ENCODE data around the gene ROGDI. TPM values are rescaled to one million over a fixed set of nuclear protein-coding genes. Genes with fewer than 3 reads are reported as not detected.
"Not testable (repeated sequence)": the region's sequence is repeated elsewhere in the genome, so short reads cannot be mapped to it uniquely, and the experiment has no call there.

Gene ROGDI
- total and polyA plus RNA-seq, 4 donors = 42.3 to 134 (median 89.7) TPM

DNA sequence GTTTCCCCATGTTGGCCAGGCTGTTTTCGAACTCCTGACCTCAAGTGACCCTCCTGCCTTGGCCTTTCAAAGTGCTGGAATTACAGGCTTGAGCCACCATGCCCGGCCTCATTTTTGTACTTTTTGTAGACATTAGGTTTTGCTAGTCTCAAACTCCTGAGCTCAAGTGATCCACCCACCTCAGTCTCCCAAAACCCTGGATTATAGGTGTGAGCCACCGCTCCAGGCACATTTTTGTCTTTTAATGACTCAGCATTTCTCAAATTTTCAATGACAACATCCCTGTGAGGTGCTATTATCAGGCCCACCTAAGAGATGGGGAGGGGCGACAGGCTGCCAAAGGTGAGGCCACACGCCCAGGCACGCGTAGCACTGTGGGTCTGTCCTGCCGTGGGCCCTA, 15.4 kb downstream of the ROGDI start:
- Histone ChIP-seq H3K27ac (ENCODE audit: low read depth, low read length) (no peak overlapping the region), H3K4me3 (ENCODE audit: low read depth, low read length) (no peak overlapping the region), H3K27me3 (ENCODE audit: control insufficient read depth, insufficient read depth, low read length) (no peaks in the 10 kb centered on the region), H3K9me3 (ENCODE audit: control insufficient read depth, insufficient read depth, low read length) (no peaks in the 10 kb centered on the region), H3K4me1 (ENCODE audit: control insufficient read depth, insufficient read depth, low read length) (no peaks in the 10 kb centered on the region), H3K36me3 (ENCODE audit: control insufficient read depth, insufficient read depth, low read length) (no peaks in the 10 kb centered on the region)
- 95% methylated on average over 3 of the region's 8 CpGs for WGBS (ENCODE audit: insufficient coverage)
- DNase-seq (ENCODE audit: low read depth in 4 of 6, low spot score in 6 of 6) = no peak

DNA sequence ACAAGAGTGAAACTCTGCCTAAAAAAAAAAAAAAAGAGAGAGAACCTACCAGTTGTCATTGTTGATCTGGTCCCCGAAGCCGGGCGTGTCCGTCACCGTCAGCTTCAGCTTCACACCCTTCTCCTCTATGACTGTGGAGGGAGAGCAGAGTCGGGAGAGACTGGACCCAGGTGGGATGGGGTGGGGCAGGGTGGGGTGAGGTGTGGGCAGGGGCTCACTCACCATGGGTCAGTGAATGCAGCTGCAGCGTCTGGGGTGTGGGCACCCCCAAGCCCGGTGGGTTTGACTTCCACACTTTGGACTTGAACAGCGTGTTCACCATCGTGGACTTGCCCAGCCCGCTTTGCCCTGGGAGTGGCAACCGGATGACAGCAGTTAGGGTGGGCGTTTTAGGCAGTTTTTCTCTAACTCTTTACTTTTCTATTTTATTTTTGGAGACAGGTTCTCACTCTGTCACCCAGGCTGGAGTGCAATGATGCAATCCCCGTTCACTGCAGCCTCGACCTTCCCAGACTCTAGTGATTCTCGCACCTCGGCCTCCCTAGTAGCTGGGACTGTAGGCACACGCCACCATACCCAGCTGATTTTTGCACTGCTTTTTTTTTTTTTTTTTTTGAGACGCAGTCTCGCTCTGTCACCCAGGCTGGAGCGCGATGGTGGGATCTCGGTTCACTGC, 16.5 kb downstream of the ROGDI start:
- H3K27me3 ChIP-seq (ENCODE audit: control insufficient read depth, insufficient read depth, low read length) = no peaks in the 10 kb centered on the region
- H3K27ac ChIP-seq (ENCODE audit: low read depth, low read length) = no peak overlapping the region
- H3K4me3 ChIP-seq (ENCODE audit: low read depth, low read length) = no peak overlapping the region
- H3K4me1 ChIP-seq (ENCODE audit: control insufficient read depth, insufficient read depth, low read length) = no peaks in the 10 kb centered on the region
- 94% methylated on average over 11 of the region's 23 CpGs for WGBS (ENCODE audit: insufficient coverage)
- DNase-seq (ENCODE audit: low read depth in 4 of 6, low spot score in 6 of 6) = no peak
- no peaks in the 10 kb centered on the region for H3K36me3 ChIP-seq (ENCODE audit: control insufficient read depth, insufficient read depth, low read length)
- H3K9me3 ChIP-seq (ENCODE audit: control insufficient read depth, insufficient read depth, low read length) = no peaks in the 10 kb centered on the region

- not testable (repeated sequence) for H3K27ac ChIP-seq (ENCODE audit: low read depth, low read length); H3K36me3 ChIP-seq (ENCODE audit: control insufficient read depth, insufficient read depth, low read length); H3K9me3 ChIP-seq (ENCODE audit: control insufficient read depth, insufficient read depth, low read length); DNase-seq (ENCODE audit: low read depth in 4 of 6, low spot score in 6 of 6); H3K4me1 ChIP-seq (ENCODE audit: control insufficient read depth, insufficient read depth, low read length); H3K27me3 ChIP-seq (ENCODE audit: control insufficient read depth, insufficient read depth, low read length); H3K4me3 ChIP-seq (ENCODE audit: low read depth, low read length)
- 90% methylated on average over 7 of the region's 14 CpGs for WGBS (ENCODE audit: insufficient coverage)
These were observed 17.9 kb downstream of the ROGDI start for GRCh38 chr16:4784444-4784987.

- H3K27me3 ChIP-seq (ENCODE audit: control insufficient read depth, insufficient read depth, low read length) = no peaks in the 10 kb centered on the region
- no peaks in the 10 kb centered on the region for H3K36me3 ChIP-seq (ENCODE audit: control insufficient read depth, insufficient read depth, low read length)
- WGBS (ENCODE audit: insufficient coverage) = 70% methylated on average over 13 of the region's 16 CpGs
- no peaks in the 10 kb centered on the region for H3K4me1 ChIP-seq (ENCODE audit: control insufficient read depth, insufficient read depth, low read length)
- no peaks in the 10 kb centered on the region for H3K9me3 ChIP-seq (ENCODE audit: control insufficient read depth, insufficient read depth, low read length)
- no peak overlapping the region for H3K4me3 ChIP-seq (ENCODE audit: low read depth, low read length)
- H3K27ac ChIP-seq (ENCODE audit: low read depth, low read length) = no peak overlapping the region
- DNase-seq (ENCODE audit: low read depth in 4 of 6, low spot score in 6 of 6) = no peak
These were observed 18.5 kb downstream of the ROGDI start for GRCh38 chr16:4783951-4784336.

GRCh38 chr16:4783251-4783950, 19.0 kb downstream of the ROGDI start:
- no peak for DNase-seq (ENCODE audit: low read depth in 4 of 6, low spot score in 6 of 6)
- Histone ChIP-seq H3K4me3 (ENCODE audit: low read depth, low read length) (no peak overlapping the region), H3K9me3 (ENCODE audit: control insufficient read depth, insufficient read depth, low read length) (no peaks in the 10 kb centered on the region), H3K4me1 (ENCODE audit: control insufficient read depth, insufficient read depth, low read length) (no peaks in the 10 kb centered on the region), H3K27me3 (ENCODE audit: control insufficient read depth, insufficient read depth, low read length) (no peaks in the 10 kb centered on the region), H3K27ac (ENCODE audit: low read depth, low read length) (no peak overlapping the region), H3K36me3 (ENCODE audit: control insufficient read depth, insufficient read depth, low read length) (no peaks in the 10 kb centered on the region)
- 91% methylated on average over 22 of the region's 25 CpGs for WGBS (ENCODE audit: insufficient coverage)

- Histone ChIP-seq H3K4me1 (ENCODE audit: control insufficient read depth, insufficient read depth, low read length) (no peaks in the 10 kb centered on the region), H3K4me3 (ENCODE audit: low read depth, low read length) (no peak overlapping the region), H3K27ac (ENCODE audit: low read depth, low read length) (no peak overlapping the region), H3K9me3 (ENCODE audit: control insufficient read depth, insufficient read depth, low read length) (no peaks in the 10 kb centered on the region), H3K27me3 (ENCODE audit: control insufficient read depth, insufficient read depth, low read length) (no peaks in the 10 kb centered on the region), H3K36me3 (ENCODE audit: control insufficient read depth, insufficient read depth, low read length) (no peaks in the 10 kb centered on the region)
- no peak for DNase-seq (ENCODE audit: low read depth in 4 of 6, low spot score in 6 of 6)
- WGBS (ENCODE audit: insufficient coverage) = 71% methylated on average over 1 of the region's 4 CpGs
These were observed 22.2 kb downstream of the ROGDI start for GRCh38 chr16:4780235-4780634.

GRCh38 chr16:4778050-4778392, 24.4 kb downstream of the ROGDI start:
- Histone ChIP-seq H3K4me3 (ENCODE audit: low read depth, low read length) (no peak overlapping the region), H3K36me3 (ENCODE audit: control insufficient read depth, insufficient read depth, low read length) (no peaks in the 10 kb centered on the region), H3K4me1 (ENCODE audit: control insufficient read depth, insufficient read depth, low read length) (no peaks in the 10 kb centered on the region), H3K9me3 (ENCODE audit: control insufficient read depth, insufficient read depth, low read length) (no peaks in the 10 kb centered on the region), H3K27ac (ENCODE audit: low read depth, low read length) (no peak overlapping the region), H3K27me3 (ENCODE audit: control insufficient read depth, insufficient read depth, low read length) (no peaks in the 10 kb centered on the region)
- DNase-seq (ENCODE audit: low read depth in 4 of 6, low spot score in 6 of 6) = no peak
- WGBS (ENCODE audit: insufficient coverage) = 96% methylated on average over 3 of the region's 5 CpGs

GRCh38 chr16:4777339-4778049, 24.9 kb downstream of the ROGDI start:
- Histone ChIP-seq H3K9me3 (ENCODE audit: control insufficient read depth, insufficient read depth, low read length) (no peaks in the 10 kb centered on the region), H3K27me3 (ENCODE audit: control insufficient read depth, insufficient read depth, low read length) (no peaks in the 10 kb centered on the region), H3K4me3 (ENCODE audit: low read depth, low read length) (no peak overlapping the region), H3K4me1 (ENCODE audit: control insufficient read depth, insufficient read depth, low read length) (no peaks in the 10 kb centered on the region), H3K27ac (ENCODE audit: low read depth, low read length) (no peak overlapping the region), H3K36me3 (ENCODE audit: control insufficient read depth, insufficient read depth, low read length) (no peaks in the 10 kb centered on the region)
- 75% methylated on average over 9 of the region's 17 CpGs for WGBS (ENCODE audit: insufficient coverage)
- DNase-seq (ENCODE audit: low read depth in 4 of 6, low spot score in 6 of 6) = no peak

GRCh38 chr16:4776141-4776705, 26.2 kb downstream of the ROGDI start:
- H3K27me3 ChIP-seq (ENCODE audit: control insufficient read depth, insufficient read depth, low read length) = no peaks in the 10 kb centered on the region
- no peak overlapping the region for H3K4me3 ChIP-seq (ENCODE audit: low read depth, low read length)
- no peaks in the 10 kb centered on the region for H3K4me1 ChIP-seq (ENCODE audit: control insufficient read depth, insufficient read depth, low read length)
- H3K36me3 ChIP-seq (ENCODE audit: control insufficient read depth, insufficient read depth, low read length) = no peaks in the 10 kb centered on the region
- H3K27ac ChIP-seq (ENCODE audit: low read depth, low read length) = no peak overlapping the region
- no peaks in the 10 kb centered on the region for H3K9me3 ChIP-seq (ENCODE audit: control insufficient read depth, insufficient read depth, low read length)
- no peak for DNase-seq (ENCODE audit: low read depth in 4 of 6, low spot score in 6 of 6)
- WGBS (ENCODE audit: insufficient coverage) = 94% methylated on average over 2 of the region's 2 CpGs

Data from spinal cord (tissue), 10 donors.